ES-I3 (cell line): ENCODE data around the gene ANKRD23.
"Not testable (repeated sequence)": the region's sequence is repeated elsewhere in the genome, so short reads cannot be mapped to it uniquely, and the experiment has no call there.

Source experiments
- H3K36me3 ChIP-seq: 2 replicates; pipeline ENCODE4 v1.6.1; 2013; ENCODE audit warnings: mild to moderate bottlenecking, low read length, control low read depth, moderate library complexity; ENCODE audit not compliant: insufficient read depth
- H3K4me1 ChIP-seq: 2 replicates; pipeline ENCODE4 v1.6.1; 2013; ENCODE audit warnings: mild to moderate bottlenecking, control low read depth, low read length; ENCODE audit not compliant: insufficient read depth
- H3K9ac ChIP-seq: 2 replicates; pipeline ENCODE4 v1.6.1; 2013; ENCODE audit warnings: low read depth, mild to moderate bottlenecking, low read length, moderate library complexity
- H3K9me3 ChIP-seq: 2 replicates; pipeline ENCODE4 v1.6.1; 2013; ENCODE audit warnings: mild to moderate bottlenecking, low read length, moderate library complexity; ENCODE audit not compliant: control insufficient read depth, insufficient read depth

ANKRD23 gene

DNA sequence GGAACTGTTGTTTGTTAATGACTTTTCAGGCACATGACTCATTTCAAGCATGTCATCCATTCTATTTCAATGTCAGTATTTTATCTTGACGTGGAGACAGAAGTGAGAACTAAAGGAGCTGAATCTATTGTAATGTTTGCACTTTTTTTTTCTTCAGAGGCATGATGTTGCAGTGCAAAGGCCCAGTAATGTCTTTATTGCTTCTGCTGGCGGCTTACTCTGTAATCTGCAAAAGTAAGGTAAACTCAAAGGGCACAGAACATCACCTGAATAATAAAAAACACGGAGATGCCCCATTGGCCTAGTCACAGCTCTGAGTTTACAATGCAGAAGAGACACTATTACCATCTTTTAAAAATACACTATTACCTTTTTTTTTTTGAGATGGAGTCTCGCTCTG lies 30.2 kb downstream of the ANKRD23 start:
- H3K4me1 ChIP-seq = no peaks in the 10 kb centered on the region
- H3K9ac ChIP-seq = no peak overlapping the region
- no peaks in the 10 kb centered on the region for H3K36me3 ChIP-seq
- no peaks in the 10 kb centered on the region for H3K9me3 ChIP-seq

GRCh38 chr2:96811917-96812316 lies 31.9 kb downstream of the ANKRD23 start:
- Histone ChIP-seq H3K9me3 (no peaks in the 10 kb centered on the region), H3K36me3 (no peaks in the 10 kb centered on the region), H3K9ac (no peak overlapping the region), H3K4me1 (no peaks in the 10 kb centered on the region)

DNA sequence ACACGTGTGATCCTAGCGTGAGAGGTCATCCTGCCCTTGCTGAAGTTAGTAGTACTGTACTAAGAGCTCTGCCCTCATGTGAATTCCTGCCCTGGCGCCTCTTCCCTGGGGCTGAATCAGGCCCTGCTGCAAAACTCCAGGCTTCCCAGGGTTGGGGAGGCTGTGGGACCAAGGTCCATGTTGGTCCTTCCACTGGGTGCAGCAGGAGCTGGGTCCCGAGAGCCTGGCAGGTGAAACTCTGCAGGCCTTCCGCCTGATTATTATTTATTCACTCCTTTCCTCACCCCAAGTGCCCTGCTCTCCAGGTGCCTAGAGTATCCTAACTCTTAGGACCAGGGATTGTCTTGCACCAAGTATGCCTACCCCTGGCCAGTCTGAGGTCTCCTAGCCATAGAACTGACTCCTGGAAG lies 33.0 kb downstream of the ANKRD23 start:
- no peaks in the 10 kb centered on the region for H3K36me3 ChIP-seq
- no peaks in the 10 kb centered on the region for H3K4me1 ChIP-seq
- no peak overlapping the region for H3K9ac ChIP-seq
- no peaks in the 10 kb centered on the region for H3K9me3 ChIP-seq

DNA sequence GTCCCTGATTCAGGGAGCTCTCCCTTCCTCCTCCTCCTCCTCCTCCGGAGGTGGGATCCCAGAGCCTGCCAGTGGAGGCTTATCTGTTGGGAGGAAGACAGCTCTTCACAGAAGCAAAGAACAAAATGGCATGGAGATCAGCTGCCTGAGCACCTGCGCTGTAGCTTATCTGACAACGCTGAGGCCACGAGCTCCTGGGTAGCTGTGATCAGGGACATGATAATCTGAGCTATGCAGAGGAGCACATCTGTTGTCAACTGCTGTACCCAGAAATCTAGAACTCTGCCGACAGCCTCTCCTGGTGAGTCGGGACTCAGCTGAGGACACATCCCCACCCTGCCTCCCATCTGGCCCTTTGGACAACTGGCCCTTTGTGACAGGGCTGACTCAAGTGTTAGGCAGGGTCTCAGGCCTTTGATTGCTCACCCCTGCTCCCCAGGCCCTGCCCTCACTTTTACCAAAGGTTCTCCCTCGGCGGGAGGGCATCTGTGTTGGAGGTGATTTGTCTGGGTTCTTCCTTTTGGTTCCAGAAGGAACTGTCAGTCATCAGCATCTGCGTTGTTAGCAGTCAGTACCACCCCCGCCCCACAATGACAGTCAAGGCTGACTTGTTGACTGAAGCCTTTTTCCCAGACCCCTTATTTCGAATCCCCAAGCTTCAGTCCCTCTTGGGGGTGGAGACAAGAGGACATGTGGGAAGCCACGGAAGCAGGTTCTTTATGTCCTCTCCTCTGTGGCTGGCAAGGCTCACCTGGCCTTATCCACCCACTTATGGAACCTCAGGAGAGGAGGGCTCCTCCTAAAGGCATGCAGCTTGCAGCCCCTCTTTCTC lies 33.7 kb downstream of the ANKRD23 start:
- H3K9me3 ChIP-seq = no peaks in the 10 kb centered on the region
- H3K36me3 ChIP-seq = no peaks in the 10 kb centered on the region
- no peak overlapping the region for H3K9ac ChIP-seq
- no peaks in the 10 kb centered on the region for H3K4me1 ChIP-seq

DNA sequence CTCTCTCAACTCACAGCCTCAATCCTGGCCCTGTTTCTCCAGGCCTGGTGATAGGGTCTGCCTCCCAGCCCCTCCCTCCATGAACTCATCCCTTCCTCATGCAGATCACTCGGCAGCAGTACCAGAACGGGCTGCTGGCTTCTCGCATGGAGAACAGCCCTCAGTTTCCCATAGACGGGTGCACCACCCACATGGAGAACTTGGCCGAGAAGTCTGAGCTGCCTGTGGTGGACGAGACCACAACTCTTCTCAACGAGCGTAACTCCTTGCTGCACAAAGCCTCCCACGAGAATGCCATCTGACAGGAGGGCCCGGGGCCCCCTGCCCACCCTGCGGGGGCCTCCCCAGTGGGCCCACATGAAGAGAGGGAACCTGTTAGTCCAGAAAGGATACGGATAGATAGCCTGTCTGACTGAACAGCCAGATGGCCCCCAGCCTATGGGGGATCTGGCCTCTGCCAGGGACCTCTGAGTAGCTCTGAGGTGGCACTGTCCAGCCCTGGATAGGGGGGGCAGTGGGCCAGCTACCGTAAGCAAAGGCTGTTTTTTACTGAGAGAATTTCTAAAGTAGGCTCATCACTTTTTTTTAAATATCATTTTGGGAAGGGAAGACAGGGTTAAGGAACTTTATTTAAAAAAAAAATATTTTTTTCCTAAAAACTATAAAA lies 34.5 kb downstream of the ANKRD23 start:
- no peaks in the 10 kb centered on the region; the same call in 1 of the 2 replicates for H3K9me3 ChIP-seq
- H3K36me3 ChIP-seq = no peaks in the 10 kb centered on the region
- H3K9ac ChIP-seq = no peak overlapping the region
- H3K4me1 ChIP-seq = no peaks in the 10 kb centered on the region

DNA sequence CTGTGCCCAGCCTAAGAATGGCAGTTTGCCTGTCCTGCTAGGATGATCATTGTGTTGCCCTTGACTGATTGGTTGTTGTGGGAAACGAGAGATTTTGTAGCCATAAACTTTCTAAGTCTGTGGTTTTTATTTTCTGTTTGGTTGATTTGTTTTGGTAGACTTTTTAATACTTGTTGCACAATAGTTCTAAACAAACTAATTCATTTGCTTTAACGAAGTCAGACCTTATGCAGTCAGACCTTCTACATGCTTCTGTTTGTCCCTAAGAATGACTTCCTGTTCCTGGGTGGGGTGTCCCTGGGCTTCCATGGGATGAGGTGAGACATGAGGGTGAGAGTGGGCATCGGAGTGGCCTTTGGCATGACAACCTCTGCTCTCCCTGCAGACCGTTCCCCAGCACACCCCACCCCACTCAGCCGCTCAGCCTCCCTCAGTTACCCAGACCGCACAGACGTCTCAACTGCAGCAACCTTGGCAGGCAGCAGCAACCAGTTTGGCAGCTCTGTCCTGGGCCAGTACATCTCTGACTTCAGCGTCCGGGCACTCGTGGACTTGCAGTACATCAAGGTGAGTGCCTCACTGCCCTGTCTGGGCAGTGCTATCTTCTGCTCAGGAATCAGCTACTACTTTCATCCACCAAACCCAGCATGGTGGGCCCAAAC lies 35.5 kb downstream of the ANKRD23 start:
- H3K9ac ChIP-seq = no peak overlapping the region
- H3K4me1 ChIP-seq = no peaks in the 10 kb centered on the region
- no peaks in the 10 kb centered on the region; the same call in 1 of the 2 replicates for H3K9me3 ChIP-seq
- H3K36me3 ChIP-seq = no peaks in the 10 kb centered on the region

DNA sequence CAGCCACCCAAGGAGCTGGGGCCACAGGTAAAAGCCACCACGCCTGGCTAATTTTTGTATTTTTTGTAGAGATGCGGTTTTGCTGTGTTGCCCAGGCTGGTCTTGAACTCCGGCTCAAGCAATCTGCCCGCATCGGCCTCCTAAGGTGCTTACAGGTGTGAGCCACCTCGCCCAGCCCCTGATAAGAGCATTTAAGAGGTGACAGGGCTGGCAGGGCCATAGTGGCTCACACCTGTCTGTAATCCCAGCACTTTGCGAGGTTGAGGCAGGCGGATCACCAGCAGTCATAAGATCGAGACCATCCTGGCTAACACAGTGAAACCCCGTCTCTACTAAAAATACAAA lies 36.7 kb downstream of the ANKRD23 start:
- Histone ChIP-seq H3K9ac (no peak overlapping the region), H3K9me3 (no peaks in the 10 kb centered on the region; the same call in 1 of the 2 replicates), H3K4me1 (no peaks in the 10 kb centered on the region), H3K36me3 (no peaks in the 10 kb centered on the region)

GRCh38 chr2:96806468-96807126 lies 37.2 kb downstream of the ANKRD23 start:
- H3K4me1 ChIP-seq = no peaks in the 10 kb centered on the region
- H3K9ac ChIP-seq = no peak overlapping the region
- no peaks in the 10 kb centered on the region for H3K36me3 ChIP-seq

DNA sequence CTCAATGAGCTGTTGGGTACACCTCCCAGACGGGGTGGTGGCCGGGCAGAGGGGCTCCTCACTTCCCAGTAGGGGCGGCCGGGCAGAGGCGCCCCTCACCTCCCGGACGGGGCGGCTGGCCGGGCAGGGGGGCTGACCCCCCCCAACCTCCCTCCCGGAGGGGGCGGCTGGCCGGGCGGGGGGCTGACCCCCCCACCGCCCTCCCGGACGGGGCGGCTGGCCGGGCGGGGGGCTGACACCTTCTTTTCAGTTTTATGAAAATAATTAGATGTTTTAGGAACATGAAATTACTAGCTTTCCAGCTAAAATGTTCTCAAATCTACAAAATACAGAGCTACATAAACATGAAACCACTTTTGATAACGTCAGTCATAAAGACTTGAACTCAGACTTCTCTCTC lies 37.9 kb downstream of the ANKRD23 start:
- not testable (repeated sequence) for H3K4me1 ChIP-seq, H3K9ac ChIP-seq, H3K36me3 ChIP-seq, H3K9me3 ChIP-seq

More at GRCh38 chr2:96806468-96807126, 37.2 kb downstream of the ANKRD23 start:
- no peaks in the 10 kb centered on the region; the same call in 1 of the 2 replicates for H3K9me3 ChIP-seq

- peaks cover 3% of the 10 kb centered on the region; the same call in 1 of the 2 replicates for H3K4me1 ChIP-seq
- H3K9me3 ChIP-seq = no peaks in the 10 kb centered on the region; the same call in 1 of the 2 replicates
- no peak overlapping the region for H3K9ac ChIP-seq
- no peaks in the 10 kb centered on the region for H3K36me3 ChIP-seq
Observed at GRCh38 chr2:96804986-96805385, 38.8 kb downstream of the ANKRD23 start.

DNA sequence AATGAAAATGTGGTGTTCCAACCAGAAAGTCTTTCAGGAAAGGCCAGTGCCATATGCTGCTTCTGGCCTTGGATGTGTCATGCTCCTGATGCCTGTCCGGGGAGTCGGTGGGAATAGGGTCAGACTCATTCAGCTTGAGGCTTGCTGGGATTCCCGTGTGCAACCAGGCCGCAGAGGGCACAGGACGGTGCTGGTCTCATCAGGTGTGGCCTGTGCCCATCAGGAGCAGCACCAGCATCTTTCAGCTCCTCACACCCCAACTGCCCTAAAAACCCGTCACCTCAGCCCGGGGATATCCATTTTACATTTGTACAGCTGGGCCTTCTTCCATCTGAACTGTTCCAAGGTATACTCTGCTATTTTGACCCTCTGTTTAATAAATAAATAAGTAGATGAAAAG lies 41.1 kb downstream of the ANKRD23 start:
- H3K36me3 ChIP-seq = no peaks in the 10 kb centered on the region
- H3K4me1 ChIP-seq = peaks cover 3% of the 10 kb centered on the region; the same call in 1 of the 2 replicates

DNA sequence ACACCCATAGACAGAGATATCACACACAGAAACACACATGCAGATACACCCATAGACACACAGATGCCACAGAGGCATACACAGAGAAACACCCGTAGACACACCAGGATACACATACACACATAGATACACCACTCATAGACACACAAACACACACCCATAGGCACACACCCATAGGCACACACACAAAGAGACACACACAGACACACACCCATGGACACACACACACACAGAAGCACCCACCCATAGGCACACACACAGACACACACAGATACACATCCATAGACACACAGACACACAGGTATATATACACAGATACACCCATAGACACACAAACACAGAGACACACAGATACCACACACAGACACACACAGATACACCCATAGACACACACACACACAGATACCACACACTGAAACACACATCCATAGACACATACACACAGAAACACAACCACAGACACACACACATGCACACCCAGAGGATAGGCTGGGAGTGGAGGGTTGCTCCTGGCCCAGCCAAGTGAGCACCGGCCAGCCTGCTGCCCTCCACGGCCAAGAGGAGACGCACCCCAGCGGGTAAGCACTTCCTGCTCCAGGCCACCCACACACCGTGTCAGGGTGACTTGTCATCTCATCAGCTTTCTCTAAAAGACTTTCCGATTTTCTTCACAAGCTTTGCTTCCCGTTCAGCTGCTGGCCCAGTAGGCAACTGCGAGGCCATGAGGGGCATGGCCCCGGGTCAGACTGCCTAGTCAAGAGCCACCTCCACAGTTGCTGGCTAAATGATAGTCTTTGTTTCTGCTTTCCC lies 41.8 kb downstream of the ANKRD23 start:
- H3K9ac ChIP-seq = no peak overlapping the region
- H3K36me3 ChIP-seq = no peaks in the 10 kb centered on the region
- peaks cover 3% of the 10 kb centered on the region; the same call in 1 of the 2 replicates for H3K4me1 ChIP-seq
- H3K9me3 ChIP-seq = no peaks in the 10 kb centered on the region; the same call in 1 of the 2 replicates

More for the DNA sequence above, 41.1 kb downstream of the ANKRD23 start:
- no peak overlapping the region for H3K9ac ChIP-seq
- no peaks in the 10 kb centered on the region; the same call in 1 of the 2 replicates for H3K9me3 ChIP-seq

DNA sequence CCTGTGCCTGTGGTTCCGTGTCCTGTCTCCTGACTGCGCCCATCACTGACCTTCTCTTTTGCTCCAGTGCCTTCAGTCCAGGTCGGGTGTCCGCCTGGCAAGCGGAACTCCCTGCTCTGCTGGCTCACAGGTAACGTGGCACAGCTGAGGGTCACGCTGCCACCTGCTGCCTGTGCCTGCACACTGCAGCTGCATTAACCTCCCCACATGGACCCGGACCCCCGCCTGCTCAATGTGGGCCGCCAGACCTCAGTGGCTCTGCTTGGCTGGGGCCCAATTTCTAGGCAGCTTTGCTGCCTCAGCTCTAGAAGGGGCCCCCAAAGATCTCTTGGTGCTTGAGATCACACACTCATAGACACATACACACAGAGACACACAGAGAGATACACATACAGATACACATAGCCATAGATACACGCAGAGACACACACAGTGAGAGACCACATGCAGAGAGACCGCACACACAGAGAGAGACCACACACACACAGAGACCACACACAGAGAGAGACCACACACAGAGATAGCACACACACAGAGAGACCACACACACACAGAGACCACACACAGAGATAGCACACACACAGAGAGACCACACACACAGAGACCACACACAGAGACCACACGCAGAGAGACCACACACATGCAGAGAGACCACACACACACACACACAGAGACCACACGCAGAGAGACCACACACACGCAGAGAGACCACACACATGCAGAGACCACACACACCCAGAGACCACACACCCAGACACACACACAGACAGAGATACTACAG lies 42.6 kb downstream of the ANKRD23 start:
- H3K9me3 ChIP-seq = no peaks in the 10 kb centered on the region; the same call in 1 of the 2 replicates
- no peak overlapping the region for H3K9ac ChIP-seq
- H3K36me3 ChIP-seq = no peaks in the 10 kb centered on the region
- peaks cover 3% of the 10 kb centered on the region; the same call in 1 of the 2 replicates for H3K4me1 ChIP-seq
